SK-N-SH (cell line): ENCODE measurements around the gene ALDH3A1. TPM values are rescaled to one million over a fixed set of nuclear protein-coding genes. Genes with fewer than 3 reads are reported as not detected.

Experiments used
- CTCF ChIA-PET: fragments of 300-600, 350-600 bp; formaldehyde crosslinking; extraction: SDS; loops from one replicate; lab custom pipeline; 2021; lab: Yijun Ruan, JAX
- POLR2A ChIA-PET: fragments of 350-600 bp; sonication (Branson Sonifier 250); formaldehyde crosslinking; extraction: SDS; loops from one replicate; lab custom pipeline; 2020; ENCODE audit warnings: antibody characterized with exemption, inconsistent platforms; lab: Yijun Ruan, JAX
- DNase-seq: peaks from one replicate; pipeline ENCODE4 v3.0.0; 2012
- H2AFZ ChIP-seq: fragments of 200-600 bp; sonication (generic); 2 replicates; pipeline ENCODE4 v1.8.1; 2016; ENCODE audit warnings: antibody characterized with exemption, mild to moderate bottlenecking, low read depth
- H3F3A ChIP-seq: fragments of 200-600 bp; sonication (generic); replicated peaks from 2 replicates; pipeline ENCODE3; 2016; ENCODE audit warnings: antibody characterized with exemption, mild to moderate bottlenecking; ENCODE audit not compliant: insufficient read depth
- H3K27ac ChIP-seq, 2 experiments: fragments of 200-500 bp in 1 of 2; fragments of 200-600 bp in 1 of 2; sonication (Bioruptor generic) in 1 of 2; sonication (generic), shearing (Covaris generic) in 1 of 2; 2 replicates each; pipeline versions ENCODE4 v1.5.1 to v1.6.1; 2014 to 2016; ENCODE audit warnings: low read depth in 2 of 2, inconsistent platforms in 1 of 2, low read length in 1 of 2, mild to moderate bottlenecking in 1 of 2, mixed read lengths in 1 of 2
- H3K27me3 ChIP-seq: fragments of 200-600 bp; sonication (generic), shearing (Covaris generic); 2 replicates; pipeline ENCODE4 v1.6.1; 2016; ENCODE audit warnings: mixed run types; ENCODE audit not compliant: insufficient read depth
- H3K36me3 ChIP-seq, 2 experiments: fragments of 200-500 bp in 1 of 2; fragments of 200-600 bp in 1 of 2; sonication (Bioruptor generic) in 1 of 2; sonication (generic) in 1 of 2; replicated peaks in 1 of 2; 2 replicates each; pipeline versions ENCODE3 to v1.5.1; 2014 to 2016; ENCODE audit warnings: low read length in 1 of 2, mild to moderate bottlenecking in 1 of 2; ENCODE audit not compliant: insufficient read depth in 2 of 2, control insufficient read depth in 1 of 2
- H3K4me1 ChIP-seq, 2 experiments: fragments of 200-500 bp in 1 of 2; fragments of 200-600 bp in 1 of 2; sonication (Bioruptor generic) in 1 of 2; sonication (generic), shearing (Covaris generic) in 1 of 2; 2 replicates each; pipeline versions ENCODE4 v1.5.1 to v1.6.1; 2014 to 2016; ENCODE audit warnings: low read depth in 1 of 2, low read length in 1 of 2, mixed run types in 1 of 2; ENCODE audit not compliant: insufficient read depth in 2 of 2, control insufficient read depth in 1 of 2
- H3K4me2 ChIP-seq: fragments of 200-600 bp; sonication (generic), shearing (Covaris generic); 2 replicates; pipeline ENCODE4 v1.6.1; 2017; ENCODE audit warnings: mixed run types
- H3K4me3 ChIP-seq, 2 experiments: fragments of 200-500 bp in 1 of 2; fragments of 200-600 bp in 1 of 2; sonication (Bioruptor generic) in 1 of 2; sonication (generic), shearing (Covaris generic) in 1 of 2; 2 replicates each; pipeline versions ENCODE4 v1.5.1 to v1.8.1; 2014 to 2016; ENCODE audit warnings: low read depth in 2 of 2, inconsistent platforms in 1 of 2, low read length in 1 of 2, mild to moderate bottlenecking in 1 of 2, mixed read lengths in 1 of 2, moderate library complexity in 1 of 2
- H3K79me2 ChIP-seq: fragments of 200-600 bp; sonication (generic); 2 replicates; pipeline ENCODE4 v1.8.1; 2017; ENCODE audit warnings: mild to moderate bottlenecking; ENCODE audit not compliant: insufficient read depth
- H3K9ac ChIP-seq: fragments of 200-600 bp; sonication (generic); 2 replicates; pipeline ENCODE4 v1.6.1; 2017; ENCODE audit warnings: mixed run types
- H3K9me2 ChIP-seq: fragments of 200-600 bp; sonication (generic); 2 replicates; pipeline ENCODE4 v1.6.1; 2017; ENCODE audit warnings: mixed run types
- H3K9me3 ChIP-seq: fragments of 200-600 bp; sonication (generic); 2 replicates; pipeline ENCODE4 v1.6.1; 2017; ENCODE audit warnings: mixed run types, mild to moderate bottlenecking, moderate library complexity
- H4K20me1 ChIP-seq: fragments of 200-600 bp; sonication (generic); 2 replicates; pipeline ENCODE4 v1.6.1; 2017; ENCODE audit warnings: mild to moderate bottlenecking, mixed run types; ENCODE audit not compliant: insufficient read depth
- ELF1 ChIP-seq: IDR thresholded peaks from 2 replicates; pipeline ENCODE4 v1.4.0; 2012
- EP300 ChIP-seq, 2 experiments: IDR thresholded peaks; 2 replicates each; pipeline versions ENCODE4 v1.4.0 to v1.6.1; 2012; ENCODE audit warnings: borderline replicate concordance in 1 of 2, low read depth in 1 of 2, low read length in 1 of 2
- EZH2phosphoT487 ChIP-seq: fragments of 200-600 bp; sonication (generic); IDR thresholded peaks from 2 replicates; pipeline ENCODE4 v1.6.1; 2017; ENCODE audit warnings: low read depth, mixed run types, mild to moderate bottlenecking, antibody characterized with exemption, moderate library complexity, borderline replicate concordance
- FOSL2 ChIP-seq: IDR thresholded peaks from 2 replicates; pipeline ENCODE4 v1.4.0; 2012; ENCODE audit warnings: low read depth, mild to moderate bottlenecking, moderate library complexity, borderline replicate concordance
- GATA2 ChIP-seq: sonication (generic); formaldehyde crosslinking; IDR thresholded peaks from 2 replicates; pipeline ENCODE4 v1.5.0; 2020; ENCODE audit warnings: mild to moderate bottlenecking, missing genetic modification reagents
- JUND ChIP-seq: IDR thresholded peaks from 2 replicates; pipeline ENCODE4 v1.4.0; 2012
- POLR2AphosphoS5 ChIP-seq: IDR thresholded peaks from 2 replicates; pipeline ENCODE4 v1.6.1; 2012; ENCODE audit warnings: low read depth, low read length
- RAD21 ChIP-seq: IDR thresholded peaks from 2 replicates; pipeline ENCODE4 v1.6.1; 2012; ENCODE audit warnings: mild to moderate bottlenecking, low read length
- RFX5 ChIP-seq: IDR thresholded peaks from 2 replicates; pipeline ENCODE4 v1.6.1; 2012; ENCODE audit warnings: mild to moderate bottlenecking, improper control_type of control experiment, low read length
- RXRA ChIP-seq: IDR thresholded peaks from 2 replicates; pipeline ENCODE4 v1.4.0; 2012; ENCODE audit warnings: low read depth, mild to moderate bottlenecking, borderline replicate concordance
- TAF1 ChIP-seq: IDR thresholded peaks from 2 replicates; pipeline ENCODE4 v1.6.1; 2012; ENCODE audit warnings: low read depth, mild to moderate bottlenecking, low read length, moderate library complexity, borderline replicate concordance
- TCF12 ChIP-seq: IDR thresholded peaks from 2 replicates; pipeline ENCODE4 v1.4.0; 2012
- TEAD4 ChIP-seq: IDR thresholded peaks from 2 replicates; pipeline ENCODE4 v1.4.0; 2012; ENCODE audit warnings: mild to moderate bottlenecking, borderline replicate concordance; ENCODE audit not compliant: insufficient read depth
- WGBS: methylation state at CpG from one replicate; pipeline ENCODE4 v1.1.6; 2017; ENCODE audit warnings: low lambda C conversion rate; 5-methylcytosine and 5-hydroxymethylcytosine counted together
- polyA plus RNA-seq, 3 experiments: library from polyadenylated mRNA; depleted of rRNA; stranded (reverse); fragments of >200 nt; gene quantifications; 2 replicates each; pipeline ENCODE4 v1.2.3, GENCODE V29; 2012
- TF ChIP-seq, protein P1 (sequence below): IDR thresholded peaks from 2 replicates; pipeline ENCODE4 v1.4.0; 2012; ENCODE audit warnings: low read depth, borderline replicate concordance
- TF ChIP-seq, protein P2 (sequence below): IDR thresholded peaks from 2 replicates; pipeline ENCODE4 v1.6.1; 2012; ENCODE audit warnings: mild to moderate bottlenecking, low read depth, low read length, moderate library complexity
- TF ChIP-seq, protein P3 (sequence below): fragments of 150-350 bp; IDR thresholded peaks from 2 replicates; pipeline ENCODE4 v1.6.1; 2016; ENCODE audit warnings: mild to moderate bottlenecking, low read depth, low read length
- TF ChIP-seq, protein P4 (sequence below): IDR thresholded peaks from 2 replicates; pipeline ENCODE4 v1.4.0; 2012; ENCODE audit warnings: low read depth, borderline replicate concordance
- TF ChIP-seq, protein P5 (sequence below): IDR thresholded peaks from 2 replicates; pipeline ENCODE4 v1.4.0; 2012; ENCODE audit warnings: low read depth

The ALDH3A1 gene
- polyA plus RNA-seq, 1 of the 3 experiments (the other 2 are of a cell fraction) = 0.79 TPM

DNA sequence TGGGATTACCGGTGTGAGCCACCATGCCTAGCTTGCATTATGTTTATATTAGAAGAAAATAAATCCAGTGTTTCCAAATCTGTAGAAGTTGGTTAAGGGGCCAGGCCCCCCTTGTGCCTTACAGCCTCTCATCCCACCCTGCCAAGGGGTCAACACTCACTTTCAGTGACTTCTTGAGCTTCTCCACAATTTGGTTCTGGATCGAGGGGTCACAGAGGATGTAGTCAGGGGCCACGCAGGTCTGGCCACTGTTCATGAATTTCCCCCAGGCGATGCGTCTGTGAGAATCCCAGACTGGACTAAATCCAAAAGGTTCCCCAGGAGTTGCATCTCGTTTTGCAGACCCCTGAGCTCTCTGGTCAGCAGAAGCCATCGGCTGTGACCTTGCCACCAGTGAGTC lies 7.2 kb downstream of the ALDH3A1 start:
- Histone ChIP-seq H3K4me3 (no peak overlapping the region), H3K4me1 (peaks cover 0 to 6% of the 10 kb centered on the region in 2 experiments; a peak in 1 of 4 replicates), H2AFZ (no peak overlapping the region), H3K36me3 (no peaks in the 10 kb centered on the region), H3K9me3 (no peaks in the 10 kb centered on the region), H3K27me3 (no peaks in the 10 kb centered on the region), H4K20me1 (no peaks in the 10 kb centered on the region), H3K9me2 (no peaks in the 10 kb centered on the region), H3K27ac (no peak overlapping the region), H3K79me2 (no peaks in the 10 kb centered on the region), H3K9ac (no peak overlapping the region), H3F3A (no peaks in the 10 kb centered on the region), H3K4me2 (no peak overlapping the region)
- 75% methylated on average over 7 of the region's 7 CpGs for WGBS
- ChIA-PET CTCF (interaction anchor here (1.1 to 5.9 kb wide), 2 partner anchors 22 to 25 kb away, joined by 4 to 55 read pairs; no protein-coding TSS in a partner anchor), POLR2A (no interaction called here)
- DNase-seq = no peak
- no peak for TF ChIP-seq GATA2 (CRISPR knock-in tag)
- TF ChIP-seq, protein P1, sequence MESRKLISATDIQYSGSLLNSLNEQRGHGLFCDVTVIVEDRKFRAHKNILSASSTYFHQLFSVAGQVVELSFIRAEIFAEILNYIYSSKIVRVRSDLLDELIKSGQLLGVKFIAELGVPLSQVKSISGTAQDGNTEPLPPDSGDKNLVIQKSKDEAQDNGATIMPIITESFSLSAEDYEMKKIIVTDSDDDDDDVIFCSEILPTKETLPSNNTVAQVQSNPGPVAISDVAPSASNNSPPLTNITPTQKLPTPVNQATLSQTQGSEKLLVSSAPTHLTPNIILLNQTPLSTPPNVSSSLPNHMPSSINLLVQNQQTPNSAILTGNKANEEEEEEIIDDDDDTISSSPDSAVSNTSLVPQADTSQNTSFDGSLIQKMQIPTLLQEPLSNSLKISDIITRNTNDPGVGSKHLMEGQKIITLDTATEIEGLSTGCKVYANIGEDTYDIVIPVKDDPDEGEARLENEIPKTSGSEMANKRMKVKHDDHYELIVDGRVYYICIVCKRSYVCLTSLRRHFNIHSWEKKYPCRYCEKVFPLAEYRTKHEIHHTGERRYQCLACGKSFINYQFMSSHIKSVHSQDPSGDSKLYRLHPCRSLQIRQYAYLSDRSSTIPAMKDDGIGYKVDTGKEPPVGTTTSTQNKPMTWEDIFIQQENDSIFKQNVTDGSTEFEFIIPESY = no peak
- TF ChIP-seq FOSL2 = no peak
- TF ChIP-seq, protein P2, sequence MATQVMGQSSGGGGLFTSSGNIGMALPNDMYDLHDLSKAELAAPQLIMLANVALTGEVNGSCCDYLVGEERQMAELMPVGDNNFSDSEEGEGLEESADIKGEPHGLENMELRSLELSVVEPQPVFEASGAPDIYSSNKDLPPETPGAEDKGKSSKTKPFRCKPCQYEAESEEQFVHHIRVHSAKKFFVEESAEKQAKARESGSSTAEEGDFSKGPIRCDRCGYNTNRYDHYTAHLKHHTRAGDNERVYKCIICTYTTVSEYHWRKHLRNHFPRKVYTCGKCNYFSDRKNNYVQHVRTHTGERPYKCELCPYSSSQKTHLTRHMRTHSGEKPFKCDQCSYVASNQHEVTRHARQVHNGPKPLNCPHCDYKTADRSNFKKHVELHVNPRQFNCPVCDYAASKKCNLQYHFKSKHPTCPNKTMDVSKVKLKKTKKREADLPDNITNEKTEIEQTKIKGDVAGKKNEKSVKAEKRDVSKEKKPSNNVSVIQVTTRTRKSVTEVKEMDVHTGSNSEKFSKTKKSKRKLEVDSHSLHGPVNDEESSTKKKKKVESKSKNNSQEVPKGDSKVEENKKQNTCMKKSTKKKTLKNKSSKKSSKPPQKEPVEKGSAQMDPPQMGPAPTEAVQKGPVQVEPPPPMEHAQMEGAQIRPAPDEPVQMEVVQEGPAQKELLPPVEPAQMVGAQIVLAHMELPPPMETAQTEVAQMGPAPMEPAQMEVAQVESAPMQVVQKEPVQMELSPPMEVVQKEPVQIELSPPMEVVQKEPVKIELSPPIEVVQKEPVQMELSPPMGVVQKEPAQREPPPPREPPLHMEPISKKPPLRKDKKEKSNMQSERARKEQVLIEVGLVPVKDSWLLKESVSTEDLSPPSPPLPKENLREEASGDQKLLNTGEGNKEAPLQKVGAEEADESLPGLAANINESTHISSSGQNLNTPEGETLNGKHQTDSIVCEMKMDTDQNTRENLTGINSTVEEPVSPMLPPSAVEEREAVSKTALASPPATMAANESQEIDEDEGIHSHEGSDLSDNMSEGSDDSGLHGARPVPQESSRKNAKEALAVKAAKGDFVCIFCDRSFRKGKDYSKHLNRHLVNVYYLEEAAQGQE = no peak
- no peak for TF ChIP-seq RAD21

DNA sequence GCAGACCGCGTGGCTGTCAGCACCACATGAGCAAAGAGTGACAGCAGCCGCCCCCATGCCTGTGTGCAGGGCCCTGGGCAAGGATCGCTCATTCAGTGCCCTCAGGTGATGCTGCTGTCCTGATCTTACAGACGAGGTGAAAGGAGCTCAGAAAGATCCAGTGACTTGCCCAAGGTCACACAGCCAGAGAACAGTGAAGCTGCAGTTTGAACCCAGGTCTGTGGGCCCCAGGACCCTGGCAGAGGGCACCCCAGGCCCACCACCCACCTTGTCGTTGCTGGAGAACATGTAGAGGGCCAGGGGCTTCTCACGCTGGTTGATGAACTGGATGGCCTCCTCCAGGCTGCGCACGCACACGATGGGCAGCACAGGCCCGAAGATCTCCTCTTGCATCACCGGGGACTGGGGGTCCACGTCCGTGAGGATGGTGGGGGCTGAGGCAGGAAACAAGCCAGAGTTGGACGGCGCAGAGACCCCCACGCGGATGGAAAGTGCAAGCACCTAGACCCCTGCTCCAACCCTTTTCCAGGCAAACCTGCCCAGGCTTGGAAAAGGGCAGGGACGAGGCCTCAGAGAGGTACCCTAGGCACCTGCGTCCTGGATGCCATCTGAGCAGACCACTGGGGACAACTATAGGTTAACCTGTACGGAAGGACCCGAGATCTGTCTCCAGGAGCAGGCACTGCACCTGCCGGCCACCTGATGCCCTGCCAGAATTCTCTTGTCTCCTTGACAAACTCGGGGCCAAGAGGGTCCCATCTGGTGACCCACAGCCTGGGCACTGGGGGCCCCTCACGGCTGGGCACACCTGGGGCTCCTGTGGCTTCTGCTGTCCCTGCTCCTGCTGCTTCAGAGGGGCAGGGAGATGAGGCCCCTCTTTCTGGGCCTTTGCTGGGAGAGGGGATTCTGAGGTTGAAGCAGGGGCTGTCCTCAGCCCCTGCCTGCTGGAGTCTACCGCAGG lies 8.6 kb downstream of the ALDH3A1 start:
- Histone ChIP-seq H3K79me2 (no peaks in the 10 kb centered on the region), H3K9me2 (no peaks in the 10 kb centered on the region), H3K27me3 (no peaks in the 10 kb centered on the region), H3K9me3 (no peaks in the 10 kb centered on the region), H3K9ac (no peak overlapping the region), H4K20me1 (no peaks in the 10 kb centered on the region), H3K27ac (no peak overlapping the region), H2AFZ (no peak overlapping the region), H3K4me3 (no peak overlapping the region), H3K4me1 (peaks cover 0 to 3% of the 10 kb centered on the region in 2 experiments; a peak in 1 of 4 replicates), H3K4me2 (no peak overlapping the region), H3K36me3 (no peaks in the 10 kb centered on the region), H3F3A (no peaks in the 10 kb centered on the region)
- ChIA-PET CTCF (interaction anchor here (1.2 kb wide), 1 partner anchor 23 kb away, joined by 3 read pairs; no protein-coding TSS in a partner anchor), POLR2A (no interaction called here)
- WGBS = 86% methylated on average over 18 of the region's 26 CpGs
- no peak for DNase-seq
- TF ChIP-seq, protein P3, sequence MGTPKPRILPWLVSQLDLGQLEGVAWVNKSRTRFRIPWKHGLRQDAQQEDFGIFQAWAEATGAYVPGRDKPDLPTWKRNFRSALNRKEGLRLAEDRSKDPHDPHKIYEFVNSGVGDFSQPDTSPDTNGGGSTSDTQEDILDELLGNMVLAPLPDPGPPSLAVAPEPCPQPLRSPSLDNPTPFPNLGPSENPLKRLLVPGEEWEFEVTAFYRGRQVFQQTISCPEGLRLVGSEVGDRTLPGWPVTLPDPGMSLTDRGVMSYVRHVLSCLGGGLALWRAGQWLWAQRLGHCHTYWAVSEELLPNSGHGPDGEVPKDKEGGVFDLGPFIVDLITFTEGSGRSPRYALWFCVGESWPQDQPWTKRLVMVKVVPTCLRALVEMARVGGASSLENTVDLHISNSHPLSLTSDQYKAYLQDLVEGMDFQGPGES = no peak
- TF ChIP-seq EZH2phosphoT487 (no peak), TEAD4 (no peak), EP300 (IDR thresholded peaks at IDR 0.05; ENCODE audit: borderline replicate concordance in 1 of 2, low read depth in 1 of 2, low read length in 1 of 2) (no peak), RFX5 (no peak), RXRA (no peak), TCF12 (no peak), JUND (no peak), ELF1 (no peak), TAF1 (no peak), POLR2AphosphoS5 (no peak), GATA2 (CRISPR knock-in tag) (no peak)
- TF ChIP-seq, protein P4, sequence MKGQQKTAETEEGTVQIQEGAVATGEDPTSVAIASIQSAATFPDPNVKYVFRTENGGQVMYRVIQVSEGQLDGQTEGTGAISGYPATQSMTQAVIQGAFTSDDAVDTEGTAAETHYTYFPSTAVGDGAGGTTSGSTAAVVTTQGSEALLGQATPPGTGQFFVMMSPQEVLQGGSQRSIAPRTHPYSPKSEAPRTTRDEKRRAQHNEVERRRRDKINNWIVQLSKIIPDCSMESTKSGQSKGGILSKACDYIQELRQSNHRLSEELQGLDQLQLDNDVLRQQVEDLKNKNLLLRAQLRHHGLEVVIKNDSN = no peak
- TF ChIP-seq, protein P5, sequence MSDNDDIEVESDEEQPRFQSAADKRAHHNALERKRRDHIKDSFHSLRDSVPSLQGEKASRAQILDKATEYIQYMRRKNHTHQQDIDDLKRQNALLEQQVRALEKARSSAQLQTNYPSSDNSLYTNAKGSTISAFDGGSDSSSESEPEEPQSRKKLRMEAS = no peak
